ENCODE data around the gene HYAL3. TPM values are rescaled to one million over a fixed set of nuclear protein-coding genes. Genes with fewer than 3 reads are reported as not detected.

Gene HYAL3
- total and polyA plus RNA-seq, 2 donors (not counting 1 experiment from before 2014, with no cell fraction given): 3.7 to 4.2 TPM

DNA sequence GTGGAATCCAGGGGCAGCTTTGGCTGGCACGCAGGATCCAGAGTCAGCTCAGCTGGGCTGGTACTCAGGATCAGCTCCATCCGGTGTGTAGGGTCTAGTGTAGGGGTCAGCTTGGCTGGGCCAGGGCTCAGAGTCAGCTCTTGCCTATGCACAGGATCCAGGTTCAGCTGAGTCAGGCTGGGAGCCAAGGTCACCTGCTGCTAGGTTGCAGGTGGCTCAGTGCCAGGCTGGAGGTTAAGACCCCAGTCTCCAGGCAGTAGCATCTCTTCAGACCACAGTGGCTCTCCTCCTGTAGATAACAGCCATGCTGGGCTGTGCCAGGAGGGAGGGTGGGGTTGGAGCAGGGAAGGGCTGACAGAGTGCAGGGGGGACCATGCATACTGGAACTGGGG is 1.8 kb downstream of the HYAL3 start:
- H3K9ac ChIP-seq (ENCODE audit: low read length): no peak overlapping the region
- peak overlapping the region; percentile 100 for H3K27ac Mint-ChIP-seq
- CTCF ChIA-PET: interaction anchor here (0.9 to 1.0 kb wide), 3 partner anchors 27 to 67 kb away, joined by 3 read pairs; no protein-coding TSS in a partner anchor
- H4K20me1 ChIP-seq (ENCODE audit: control insufficient read depth, insufficient read depth, low read length, poor library complexity, severe bottlenecking): no peaks in the 10 kb centered on the region
- peaks cover 22 to 32% of the 10 kb centered on the region in 2 donors for H3K4me1 ChIP-seq (ENCODE audit: control insufficient read depth in 2 of 2, insufficient read depth in 2 of 2, low read length in 2 of 2)
- H3K4me3 Mint-ChIP-seq: peak overlapping the region; percentile 100
- POLR2A ChIA-PET: no interaction called here
- no peaks in the 10 kb centered on the region for H3K9me3 Mint-ChIP-seq (ENCODE audit: insufficient read depth)
- peaks cover 40% of the 10 kb centered on the region for H3K4me1 Mint-ChIP-seq
- peaks cover 13% of the 10 kb centered on the region for H3K79me2 ChIP-seq (ENCODE audit: control insufficient read depth, insufficient read depth, low read length)
- peak; percentile 32 for DNase-seq
- intact Hi-C loops (cut with micrococcal nuclease): loop anchor here (10.0 kb wide), 1 partner anchor 1087 kb away; the partner anchor contains the start of gene MANF
- WGBS (ENCODE audit: insufficient coverage): 95% methylated on average over 2 of the region's 2 CpGs
- H3K27ac ChIP-seq (ENCODE audit: low read length in 2 of 2): no peak overlapping the region
- H3K4me2 ChIP-seq (replicated peaks; ENCODE audit: low read depth, low read length, poor library complexity, severe bottlenecking): no peak overlapping the region
- no peaks in the 10 kb centered on the region for H3K9me3 ChIP-seq (ENCODE audit: control extremely low read depth in 1 of 3, control insufficient read depth in 2 of 3, insufficient read depth in 1 of 3, low read length in 2 of 3)
- H3K4me3 ChIP-seq (ENCODE audit: control extremely low read depth in 1 of 5, extremely low read depth in 1 of 5, insufficient read depth in 1 of 5, low read depth in 2 of 5, low read length in 4 of 5): no peak overlapping the region
- no peak overlapping the region for H2AFZ ChIP-seq (ENCODE audit: insufficient read depth, low read depth, low read length, poor library complexity, severe bottlenecking)
- no peaks in the 10 kb centered on the region for H3K27me3 ChIP-seq (replicated peaks in 1 of 4; ENCODE audit: control extremely low read depth in 1 of 4, control insufficient read depth in 3 of 4, insufficient read depth in 4 of 4, low read length in 3 of 4)
- H3K27me3 Mint-ChIP-seq: no peaks in the 10 kb centered on the region
- TF ChIP-seq EZH2 (IDR thresholded peaks at IDR 0.05; ENCODE audit: borderline replicate concordance, insufficient read depth, low read depth, low read length, poor library complexity, severe bottlenecking): no peak
- TF ChIP-seq, protein P1, sequence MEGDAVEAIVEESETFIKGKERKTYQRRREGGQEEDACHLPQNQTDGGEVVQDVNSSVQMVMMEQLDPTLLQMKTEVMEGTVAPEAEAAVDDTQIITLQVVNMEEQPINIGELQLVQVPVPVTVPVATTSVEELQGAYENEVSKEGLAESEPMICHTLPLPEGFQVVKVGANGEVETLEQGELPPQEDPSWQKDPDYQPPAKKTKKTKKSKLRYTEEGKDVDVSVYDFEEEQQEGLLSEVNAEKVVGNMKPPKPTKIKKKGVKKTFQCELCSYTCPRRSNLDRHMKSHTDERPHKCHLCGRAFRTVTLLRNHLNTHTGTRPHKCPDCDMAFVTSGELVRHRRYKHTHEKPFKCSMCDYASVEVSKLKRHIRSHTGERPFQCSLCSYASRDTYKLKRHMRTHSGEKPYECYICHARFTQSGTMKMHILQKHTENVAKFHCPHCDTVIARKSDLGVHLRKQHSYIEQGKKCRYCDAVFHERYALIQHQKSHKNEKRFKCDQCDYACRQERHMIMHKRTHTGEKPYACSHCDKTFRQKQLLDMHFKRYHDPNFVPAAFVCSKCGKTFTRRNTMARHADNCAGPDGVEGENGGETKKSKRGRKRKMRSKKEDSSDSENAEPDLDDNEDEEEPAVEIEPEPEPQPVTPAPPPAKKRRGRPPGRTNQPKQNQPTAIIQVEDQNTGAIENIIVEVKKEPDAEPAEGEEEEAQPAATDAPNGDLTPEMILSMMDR (IDR thresholded peaks at IDR 0.05): no peak
- ATAC-seq (ENCODE audit: low read depth): no peak
- H3K36me3 ChIP-seq (replicated peaks in 1 of 2; ENCODE audit: control extremely low read depth in 1 of 2, control insufficient read depth in 1 of 2, extremely low read depth in 1 of 2, insufficient read depth in 2 of 2, low read length in 1 of 2): peaks cover 0 to 4% of the 10 kb centered on the region in 2 experiments

DNA sequence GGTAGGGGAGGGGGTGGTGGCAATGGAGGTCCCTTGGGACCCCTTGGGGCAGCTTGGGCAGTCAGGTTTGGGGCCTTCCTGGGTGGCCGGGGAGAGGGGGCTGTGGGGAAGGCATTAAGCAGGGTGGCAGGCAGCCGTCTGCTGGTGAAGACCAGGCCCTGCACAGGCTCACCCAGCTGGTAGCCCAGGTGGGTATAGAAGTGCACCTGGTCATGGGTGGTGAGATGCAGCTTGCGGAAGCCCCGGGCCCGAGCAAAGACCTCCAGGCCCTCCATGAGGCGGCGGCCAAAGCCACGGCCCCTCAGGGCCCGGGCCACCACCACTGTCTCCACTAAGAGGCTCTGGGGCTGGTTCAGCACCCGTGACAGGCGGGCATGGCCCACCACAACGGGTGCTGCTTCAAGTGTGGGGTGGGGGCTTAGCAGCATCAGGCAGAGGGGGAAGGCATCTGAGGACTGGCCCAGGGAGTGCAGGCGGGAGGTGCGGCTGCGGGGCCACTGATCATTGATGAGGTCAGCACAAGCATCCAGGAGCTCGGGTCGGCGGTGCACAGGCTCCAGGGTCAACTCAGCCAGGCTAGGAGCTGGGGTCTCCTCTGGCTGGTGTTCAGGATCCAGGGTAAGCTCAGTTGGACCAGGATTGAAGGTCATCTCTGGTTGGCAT is 2.4 kb downstream of the HYAL3 start:
- WGBS (ENCODE audit: insufficient coverage): 92% methylated on average over 16 of the region's 18 CpGs
- no peak for TF ChIP-seq EZH2 (IDR thresholded peaks at IDR 0.05; ENCODE audit: borderline replicate concordance, insufficient read depth, low read depth, low read length, poor library complexity, severe bottlenecking)
- TF ChIP-seq, protein P1 (IDR thresholded peaks at IDR 0.05): no peak
- no peaks in the 10 kb centered on the region for H3K9me3 ChIP-seq (ENCODE audit: control extremely low read depth in 1 of 3, control insufficient read depth in 2 of 3, insufficient read depth in 1 of 3, low read length in 2 of 3)
- Mint-ChIP-seq H3K4me1 (peaks cover 42% of the 10 kb centered on the region), H3K4me3 (peak overlapping the region; percentile 49), H3K27ac (peak overlapping the region; percentile 15), H3K27me3 (no peaks in the 10 kb centered on the region), H3K9me3 (ENCODE audit: insufficient read depth) (no peaks in the 10 kb centered on the region)
- ATAC-seq (ENCODE audit: low read depth) (no peak), DNase-seq (peak; percentile 29)
- H3K4me2 ChIP-seq (replicated peaks; ENCODE audit: low read depth, low read length, poor library complexity, severe bottlenecking): no peak overlapping the region
- ChIA-PET CTCF (interaction anchor here (0.9 to 1.0 kb wide), 2 partner anchors 28 to 66 kb away, joined by 3 read pairs; no protein-coding TSS in a partner anchor), POLR2A (no interaction called here)
- peaks cover 0 to 4% of the 10 kb centered on the region in 2 experiments for H3K36me3 ChIP-seq (replicated peaks in 1 of 2; ENCODE audit: control extremely low read depth in 1 of 2, control insufficient read depth in 1 of 2, extremely low read depth in 1 of 2, insufficient read depth in 2 of 2, low read length in 1 of 2)
- peaks cover 22 to 33% of the 10 kb centered on the region in 2 donors for H3K4me1 ChIP-seq (ENCODE audit: control insufficient read depth in 2 of 2, insufficient read depth in 2 of 2, low read length in 2 of 2)
- no peak overlapping the region for H2AFZ ChIP-seq (ENCODE audit: insufficient read depth, low read depth, low read length, poor library complexity, severe bottlenecking)
- H3K79me2 ChIP-seq (ENCODE audit: control insufficient read depth, insufficient read depth, low read length): peaks cover 18% of the 10 kb centered on the region
- no peak overlapping the region for H3K4me3 ChIP-seq (ENCODE audit: control extremely low read depth in 1 of 5, extremely low read depth in 1 of 5, insufficient read depth in 1 of 5, low read depth in 2 of 5, low read length in 4 of 5)
- no peak overlapping the region for H3K9ac ChIP-seq (ENCODE audit: low read length)
- intact Hi-C loops (cut with micrococcal nuclease): loop anchor here (10.0 kb wide), 1 partner anchor 1088 kb away; the partner anchor contains the start of gene MANF
- no peak overlapping the region for H3K27ac ChIP-seq (ENCODE audit: low read length in 2 of 2)
- no peaks in the 10 kb centered on the region for H3K27me3 ChIP-seq (replicated peaks in 1 of 4; ENCODE audit: control extremely low read depth in 1 of 4, control insufficient read depth in 3 of 4, insufficient read depth in 4 of 4, low read length in 3 of 4)
- H4K20me1 ChIP-seq (ENCODE audit: control insufficient read depth, insufficient read depth, low read length, poor library complexity, severe bottlenecking): no peaks in the 10 kb centered on the region

Measured in B cell (primary cell).